ENCODE data around the gene SLC26A11.

Gene SLC26A11

GRCh38 chr17:80202197-80202596, 18.0 kb upstream of the SLC26A11 start:
- DNase-seq (ENCODE audit: low read depth in 1 of 2, low spot score in 1 of 2): no peak
- no peak overlapping the region for H3K4me3 ChIP-seq (replicated peaks; ENCODE audit: insufficient read depth, low read length)
- no peak for TF ChIP-seq REST (IDR thresholded peaks at IDR 0.05; ENCODE audit: insufficient replicate concordance, low read depth)
- no peak overlapping the region for H3K27ac ChIP-seq (replicated peaks)
- H3K27me3 ChIP-seq (ENCODE audit: insufficient read depth, poor library complexity, severe bottlenecking): peaks cover 2% of the 10 kb centered on the region

GRCh38 chr17:80203471-80203963, 16.7 kb upstream of the SLC26A11 start:
- Histone ChIP-seq H3K27me3 (ENCODE audit: insufficient read depth, poor library complexity, severe bottlenecking) (peaks cover 2% of the 10 kb centered on the region), H3K27ac (replicated peaks) (no peak overlapping the region), H3K4me3 (replicated peaks; ENCODE audit: insufficient read depth, low read length) (no peak overlapping the region)
- TF ChIP-seq SPI1 (IDR thresholded peaks at IDR 0.05; ENCODE audit: borderline replicate concordance, low read depth): no peak
- no peak for TF ChIP-seq CTCF (IDR thresholded peaks at IDR 0.05; ENCODE audit: insufficient read depth, low read length)
- TF ChIP-seq GABPA (IDR thresholded peaks at IDR 0.05; ENCODE audit: low read depth): no peak
- no peak for DNase-seq (ENCODE audit: low read depth in 1 of 2, low spot score in 1 of 2)

GRCh38 chr17:80204626-80205468, 15.4 kb upstream of the SLC26A11 start:
- TF ChIP-seq REST (IDR thresholded peaks at IDR 0.05; ENCODE audit: insufficient replicate concordance, low read depth) (no peak), POLR2AphosphoS5 (IDR thresholded peaks at IDR 0.05; ENCODE audit: low read depth) (no peak), CTCF (IDR thresholded peaks at IDR 0.05; ENCODE audit: insufficient read depth, low read length) (no peak), GABPA (IDR thresholded peaks at IDR 0.05; ENCODE audit: low read depth) (no peak), SPI1 (IDR thresholded peaks at IDR 0.05; ENCODE audit: borderline replicate concordance, low read depth) (no peak)
- no peak for DNase-seq (ENCODE audit: low read depth in 1 of 2, low spot score in 1 of 2)

GRCh38 chr17:80205811-80206210, 14.4 kb upstream of the SLC26A11 start:
- Histone ChIP-seq H3K4me3 (replicated peaks; ENCODE audit: insufficient read depth, low read length) (no peak overlapping the region), H3K27ac (replicated peaks) (no peak overlapping the region), H3K27me3 (ENCODE audit: insufficient read depth, poor library complexity, severe bottlenecking) (peaks cover 2% of the 10 kb centered on the region)
- TF ChIP-seq GABPA (IDR thresholded peaks at IDR 0.05; ENCODE audit: low read depth): no peak
- no peak for TF ChIP-seq POLR2AphosphoS5 (IDR thresholded peaks at IDR 0.05; ENCODE audit: low read depth)
- TF ChIP-seq REST (IDR thresholded peaks at IDR 0.05; ENCODE audit: insufficient replicate concordance, low read depth): no peak
- TF ChIP-seq CTCF (IDR thresholded peaks at IDR 0.05; ENCODE audit: insufficient read depth, low read length): no peak
- TF ChIP-seq SPI1 (IDR thresholded peaks at IDR 0.05; ENCODE audit: borderline replicate concordance, low read depth): no peak
- no peak for DNase-seq (ENCODE audit: low read depth in 1 of 2, low spot score in 1 of 2)

More at GRCh38 chr17:80204626-80205468, 15.4 kb upstream of the SLC26A11 start:
- peaks cover 2% of the 10 kb centered on the region for H3K27me3 ChIP-seq (ENCODE audit: insufficient read depth, poor library complexity, severe bottlenecking)
- no peak overlapping the region for H3K27ac ChIP-seq (replicated peaks)
- no peak overlapping the region for H3K4me3 ChIP-seq (replicated peaks; ENCODE audit: insufficient read depth, low read length)
